Mucosa of rectum (tissue), 2 donors: ENCODE data around the gene EXOSC7.
"Not testable (repeated sequence)": the region's sequence is repeated elsewhere in the genome, so short reads cannot be mapped to it uniquely, and the experiment has no call there.

ENCODE experiments used
- H3K27ac ChIP-seq, 2 donors: one replicate each; pipeline ENCODE4 v1.7.0; 2013; ENCODE audit warnings: inconsistent platforms in 2 of 2, low read depth in 2 of 2, low read length in 2 of 2
- H3K27me3 ChIP-seq, 2 donors: one replicate each; pipeline ENCODE4 v1.7.0; 2013; ENCODE audit warnings: low read length in 2 of 2; ENCODE audit not compliant: control insufficient read depth in 2 of 2, insufficient read depth in 2 of 2
- H3K36me3 ChIP-seq, 2 donors: one replicate each; pipeline ENCODE4 v1.7.0; 2013; ENCODE audit warnings: low read length in 2 of 2; ENCODE audit not compliant: control insufficient read depth in 2 of 2, insufficient read depth in 2 of 2
- H3K4me1 ChIP-seq, 2 donors: one replicate each; pipeline ENCODE4 v1.7.0; 2013; ENCODE audit warnings: low read length in 2 of 2, mild to moderate bottlenecking in 1 of 2; ENCODE audit not compliant: control insufficient read depth in 2 of 2, insufficient read depth in 2 of 2
- H3K4me3 ChIP-seq, 2 donors: one replicate each; pipeline ENCODE4 v1.7.0; 2013; ENCODE audit warnings: low read length in 2 of 2
- H3K9ac ChIP-seq, 2 donors: one replicate each; pipeline ENCODE4 v1.7.0; 2013; ENCODE audit warnings: low read length in 2 of 2, low read depth in 1 of 2, mild to moderate bottlenecking in 1 of 2
- H3K9me3 ChIP-seq, 2 donors: one replicate each; pipeline ENCODE4 v1.7.0; 2013; ENCODE audit warnings: low read length in 2 of 2; ENCODE audit not compliant: control insufficient read depth in 2 of 2
- donor health status: healthy.
- donor health status: Normal muscosa, but diverticular disease.

EXOSC7 gene

GRCh38 chr3:44942202-44942921 is 33.7 kb upstream of the EXOSC7 start:
- no peak overlapping the region for H3K4me3 ChIP-seq
- no peaks in the 10 kb centered on the region for H3K27me3 ChIP-seq
- no peaks in the 10 kb centered on the region for H3K4me1 ChIP-seq
- H3K27ac ChIP-seq: no peak overlapping the region
- peaks cover 60 to 67% of the 10 kb centered on the region in 2 donors for H3K36me3 ChIP-seq
- H3K9ac ChIP-seq: no peak overlapping the region
- H3K9me3 ChIP-seq: no peaks in the 10 kb centered on the region

- H3K9me3 ChIP-seq: no peaks in the 10 kb centered on the region
- H3K27me3 ChIP-seq: no peaks in the 10 kb centered on the region
- H3K4me3 ChIP-seq: no peak overlapping the region
- H3K9ac ChIP-seq: no peak overlapping the region
- peaks cover 20 to 36% of the 10 kb centered on the region in 2 donors for H3K36me3 ChIP-seq
- H3K4me1 ChIP-seq: peaks cover 0 to 3% of the 10 kb centered on the region in 2 donors
- H3K27ac ChIP-seq: no peak overlapping the region
Observed at GRCh38 chr3:44948239-44948638, 27.8 kb upstream of the EXOSC7 start.

GRCh38 chr3:44949770-44950169 is 26.3 kb upstream of the EXOSC7 start:
- not testable (repeated sequence) for H3K4me1 ChIP-seq, H3K27me3 ChIP-seq, H3K4me3 ChIP-seq, H3K9me3 ChIP-seq, H3K9ac ChIP-seq, H3K27ac ChIP-seq
- peaks cover 17 to 34% of the 10 kb centered on the region in 2 donors for H3K36me3 ChIP-seq

GRCh38 chr3:44950275-44950734 is 25.7 kb upstream of the EXOSC7 start:
- H3K36me3 ChIP-seq: peaks cover 20 to 29% of the 10 kb centered on the region in 2 donors
- H3K27ac ChIP-seq: no peak overlapping the region
- peaks cover 0 to 3% of the 10 kb centered on the region in 2 donors for H3K4me1 ChIP-seq
- H3K4me3 ChIP-seq: no peak overlapping the region
- H3K9ac ChIP-seq: no peak overlapping the region
- H3K9me3 ChIP-seq: no peaks in the 10 kb centered on the region
- H3K27me3 ChIP-seq: no peaks in the 10 kb centered on the region

GRCh38 chr3:44952689-44953088 is 23.4 kb upstream of the EXOSC7 start:
- H3K9ac ChIP-seq: no peak overlapping the region
- H3K27me3 ChIP-seq: no peaks in the 10 kb centered on the region
- no peaks in the 10 kb centered on the region for H3K9me3 ChIP-seq
- H3K36me3 ChIP-seq: peaks cover 21 to 30% of the 10 kb centered on the region in 2 donors
- H3K4me1 ChIP-seq: peaks cover 0 to 3% of the 10 kb centered on the region in 2 donors
- H3K4me3 ChIP-seq: no peak overlapping the region
- H3K27ac ChIP-seq: no peak overlapping the region

GRCh38 chr3:44954304-44954703 is 21.7 kb upstream of the EXOSC7 start:
- no peak overlapping the region for H3K4me3 ChIP-seq
- no peaks in the 10 kb centered on the region for H3K27me3 ChIP-seq
- peaks cover 0 to 3% of the 10 kb centered on the region in 2 donors for H3K4me1 ChIP-seq
- no peaks in the 10 kb centered on the region for H3K9me3 ChIP-seq
- no peak overlapping the region for H3K9ac ChIP-seq
- H3K36me3 ChIP-seq: peaks cover 27 to 42% of the 10 kb centered on the region in 2 donors
- no peak overlapping the region for H3K27ac ChIP-seq

GRCh38 chr3:44954962-44955361 is 21.1 kb upstream of the EXOSC7 start:
- Histone ChIP-seq H3K9ac (no peak overlapping the region), H3K9me3 (no peaks in the 10 kb centered on the region), H3K4me3 (no peak overlapping the region), H3K27ac (no peak overlapping the region), H3K36me3 (peaks cover 27 to 39% of the 10 kb centered on the region in 2 donors), H3K27me3 (no peaks in the 10 kb centered on the region), H3K4me1 (peaks cover 0 to 3% of the 10 kb centered on the region in 2 donors)

- Histone ChIP-seq H3K27ac (no peak overlapping the region), H3K4me3 (no peak overlapping the region), H3K36me3 (peaks cover 27 to 36% of the 10 kb centered on the region in 2 donors), H3K9me3 (no peaks in the 10 kb centered on the region), H3K27me3 (no peaks in the 10 kb centered on the region), H3K9ac (no peak overlapping the region), H3K4me1 (peaks cover 0 to 3% of the 10 kb centered on the region in 2 donors)
Observed at GRCh38 chr3:44955917-44956316, 20.1 kb upstream of the EXOSC7 start.

GRCh38 chr3:44957986-44958385 is 18.1 kb upstream of the EXOSC7 start:
- Histone ChIP-seq H3K27me3 (no peaks in the 10 kb centered on the region), H3K27ac (no peak overlapping the region), H3K4me3 (no peak overlapping the region), H3K9ac (no peak overlapping the region), H3K4me1 (no peaks in the 10 kb centered on the region), H3K9me3 (no peaks in the 10 kb centered on the region), H3K36me3 (peaks cover 21 to 33% of the 10 kb centered on the region in 2 donors)

- Histone ChIP-seq H3K4me1 (no peaks in the 10 kb centered on the region), H3K9ac (no peak overlapping the region), H3K36me3 (peaks cover 21 to 33% of the 10 kb centered on the region in 2 donors), H3K4me3 (no peak overlapping the region), H3K9me3 (no peaks in the 10 kb centered on the region), H3K27ac (no peak overlapping the region), H3K27me3 (no peaks in the 10 kb centered on the region)
Observed at GRCh38 chr3:44958386-44958785, 17.7 kb upstream of the EXOSC7 start.
